RKO (cell line): ENCODE results near the gene C2.
"Not testable (repeated sequence)": the region's sequence is repeated elsewhere in the genome, so short reads cannot be mapped to it uniquely, and the experiment has no call there.

ENCODE experiments used
- DNase-seq: peaks from one replicate; pipeline ENCODE4 v3.0.0-alpha.2; 2016; ENCODE audit warnings: low spot score

Gene C2

GRCh38 chr6:31927863-31928671, 550 bp downstream of the C2 start:
- DNase-seq = no peak

GRCh38 chr6:31928672-31928939, 1.1 kb downstream of the C2 start:
- DNase-seq = no peak

GRCh38 chr6:31930962-31931361, 3.4 kb downstream of the C2 start:
- no peak for DNase-seq

- DNase-seq = not testable (repeated sequence)
Observed at GRCh38 chr6:31932137-31932536, 4.6 kb downstream of the C2 start.

GRCh38 chr6:31933537-31933936, 6.0 kb downstream of the C2 start:
- DNase-seq = no peak

GRCh38 chr6:31935021-31935420, 7.5 kb downstream of the C2 start:
- DNase-seq = no peak

GRCh38 chr6:31935823-31936222, 8.3 kb downstream of the C2 start:
- no peak for DNase-seq

- DNase-seq = no peak
Observed at GRCh38 chr6:31940256-31940664, 12.7 kb downstream of the C2 start.

- no peak for DNase-seq
Observed at GRCh38 chr6:31943742-31944141, 16.2 kb downstream of the C2 start.

GRCh38 chr6:31945154-31945506, 17.6 kb downstream of the C2 start:
- DNase-seq = no peak

- no peak for DNase-seq
Observed at GRCh38 chr6:31945507-31946369, 18.2 kb downstream of the C2 start, which contains the start of gene CFB. Gene CFB (plus strand): TSS chr6:31946095. CDS start chr6:31946222, 127 bp downstream.

- DNase-seq = no peak
Observed at GRCh38 chr6:31946370-31946885, 18.9 kb downstream of the C2 start.

GRCh38 chr6:31947070-31947675, 19.7 kb downstream of the C2 start:
- DNase-seq = no peak

- no peak for DNase-seq
Observed at GRCh38 chr6:31947864-31948263, 20.3 kb downstream of the C2 start.

- DNase-seq = no peak
Observed at GRCh38 chr6:31948306-31948705, 20.8 kb downstream of the C2 start.

- DNase-seq = peak; percentile 8
Observed at GRCh38 chr6:31948753-31949413, 21.4 kb downstream of the C2 start.

- no peak for DNase-seq
Observed at GRCh38 chr6:31949926-31950548, 22.5 kb downstream of the C2 start.

- DNase-seq = peak; percentile 63
Observed at GRCh38 chr6:31952140-31952805, 24.8 kb downstream of the C2 start.

- DNase-seq = no peak
Observed at GRCh38 chr6:31952890-31953289, 25.4 kb downstream of the C2 start.

- no peak for DNase-seq
Observed at GRCh38 chr6:31954511-31954910, 27.0 kb downstream of the C2 start.

GRCh38 chr6:31956796-31957195, 29.3 kb downstream of the C2 start:
- DNase-seq = no peak
